KOPT-K1 (cell line): ENCODE data around the gene RNLS.
"Not testable (repeated sequence)": the region's sequence is repeated elsewhere in the genome, so short reads cannot be mapped to it uniquely, and the experiment has no call there.

Source experiments
- H3K27ac ChIP-seq: fragments of 200-600 bp; sonication (generic); 2 replicates; pipeline ENCODE4 v1.5.1; 2016; ENCODE audit warnings: antibody characterized with exemption, mild to moderate bottlenecking, low read depth, low read length; ENCODE audit not compliant: poor library complexity, severe bottlenecking
- H3K36me3 ChIP-seq: fragments of 200-600 bp; sonication (generic); 2 replicates; pipeline ENCODE4 v1.5.1; 2017; ENCODE audit warnings: antibody characterized with exemption, mild to moderate bottlenecking, low read length, moderate library complexity; ENCODE audit not compliant: insufficient read depth
- H3K9me3 ChIP-seq: fragments of 200-600 bp; sonication (generic); 2 replicates; pipeline ENCODE4 v1.5.1; 2017; ENCODE audit warnings: antibody characterized with exemption, low read length, mild to moderate bottlenecking; ENCODE audit not compliant: insufficient read depth, poor library complexity, severe bottlenecking

RNLS gene

GRCh38 chr10:88332503-88333247 lies 250.4 kb downstream of the RNLS start:
- H3K27ac ChIP-seq, result peak overlapping the region; percentile 18
- peaks cover 20% of the 10 kb centered on the region for H3K36me3 ChIP-seq
- peaks cover 23% of the 10 kb centered on the region for H3K9me3 ChIP-seq

- H3K36me3 ChIP-seq, result peaks cover 33% of the 10 kb centered on the region
- peaks cover 40% of the 10 kb centered on the region for H3K9me3 ChIP-seq
- H3K27ac ChIP-seq, result no peak overlapping the region
Observed at GRCh38 chr10:88330174-88330573, 252.9 kb downstream of the RNLS start.

- peaks cover 47% of the 10 kb centered on the region for H3K36me3 ChIP-seq
- no peak overlapping the region for H3K27ac ChIP-seq
- H3K9me3 ChIP-seq, result peaks cover 93% of the 10 kb centered on the region
Observed at GRCh38 chr10:88322324-88323063, 260.6 kb downstream of the RNLS start.

- Histone ChIP-seq H3K9me3 (peaks cover 75% of the 10 kb centered on the region), H3K36me3 (peaks cover 29% of the 10 kb centered on the region), H3K27ac (no peak overlapping the region)
Observed at GRCh38 chr10:88319960-88320517, 263.1 kb downstream of the RNLS start.

- Histone ChIP-seq H3K9me3 (peaks cover 62% of the 10 kb centered on the region), H3K36me3 (peaks cover 24% of the 10 kb centered on the region; the same call in 1 of the 2 replicates), H3K27ac (no peak overlapping the region)
Observed at GRCh38 chr10:88318803-88319202, 264.3 kb downstream of the RNLS start.

GRCh38 chr10:88317099-88317498 lies 266.0 kb downstream of the RNLS start:
- Histone ChIP-seq H3K27ac (no peak overlapping the region), H3K9me3 (peaks cover 46% of the 10 kb centered on the region), H3K36me3 (peaks cover 35% of the 10 kb centered on the region; the same call in 1 of the 2 replicates)

- H3K27ac ChIP-seq, result peak overlapping the region; percentile 24
- peaks cover 38% of the 10 kb centered on the region for H3K9me3 ChIP-seq
- H3K36me3 ChIP-seq, result peaks cover 43% of the 10 kb centered on the region
Observed at GRCh38 chr10:88316292-88316861, 266.7 kb downstream of the RNLS start.

- H3K9me3 ChIP-seq, result peaks cover 32% of the 10 kb centered on the region
- peaks cover 46% of the 10 kb centered on the region for H3K36me3 ChIP-seq
- H3K27ac ChIP-seq, result peak overlapping the region; percentile 24
Observed at GRCh38 chr10:88315755-88316154, 267.4 kb downstream of the RNLS start.

- H3K36me3 ChIP-seq, result peaks cover 51% of the 10 kb centered on the region
- H3K27ac ChIP-seq, result peak overlapping the region; percentile 25
Observed at GRCh38 chr10:88314362-88314761, 268.8 kb downstream of the RNLS start.

GRCh38 chr10:88313878-88314277 lies 269.2 kb downstream of the RNLS start:
- Histone ChIP-seq H3K27ac (peak overlapping the region; percentile 25), H3K9me3 (peaks cover 13% of the 10 kb centered on the region), H3K36me3 (peaks cover 51% of the 10 kb centered on the region)

More at GRCh38 chr10:88314362-88314761, 268.8 kb downstream of the RNLS start:
- H3K9me3 ChIP-seq, result peaks cover 18% of the 10 kb centered on the region

- peaks cover 48% of the 10 kb centered on the region for H3K36me3 ChIP-seq
- peaks cover 3% of the 10 kb centered on the region for H3K9me3 ChIP-seq
- H3K27ac ChIP-seq, result no peak overlapping the region
Observed at GRCh38 chr10:88312855-88313254, 270.3 kb downstream of the RNLS start.

- no peak overlapping the region for H3K27ac ChIP-seq
Observed at GRCh38 chr10:88311264-88311663, 271.9 kb downstream of the RNLS start.

GRCh38 chr10:88309365-88309764 lies 273.8 kb downstream of the RNLS start:
- H3K27ac ChIP-seq, result no peak overlapping the region
- peaks cover 14% of the 10 kb centered on the region for H3K9me3 ChIP-seq
- peaks cover 57% of the 10 kb centered on the region for H3K36me3 ChIP-seq

More at GRCh38 chr10:88311264-88311663, 271.9 kb downstream of the RNLS start:
- Histone ChIP-seq H3K9me3 (peaks cover 4% of the 10 kb centered on the region), H3K36me3 (peaks cover 54% of the 10 kb centered on the region)

GRCh38 chr10:88308361-88308760 lies 274.8 kb downstream of the RNLS start:
- Histone ChIP-seq H3K9me3 (peaks cover 20% of the 10 kb centered on the region), H3K36me3 (peaks cover 50% of the 10 kb centered on the region)
- H3K27ac ChIP-seq, result not testable (repeated sequence)

- H3K27ac ChIP-seq, result peak overlapping the region; percentile 38
- peaks cover 42% of the 10 kb centered on the region for H3K36me3 ChIP-seq
- peaks cover 15% of the 10 kb centered on the region for H3K9me3 ChIP-seq
Observed at GRCh38 chr10:88299787-88300186, 283.3 kb downstream of the RNLS start.
